GM19438 (cell line): ENCODE data around the gene CDH13.
A peak's percentile ranks its signal among the peaks of the same experiment; 100 is the strongest.

ENCODE experiments used
- ATAC-seq: cut with Tn5 transposase; IDR thresholded peaks from one replicate; pipeline ENCODE4 v1.9.1; 2021; ENCODE audit warnings: low read depth; ENCODE audit not compliant: unreplicated experiment

CDH13 gene

DNA sequence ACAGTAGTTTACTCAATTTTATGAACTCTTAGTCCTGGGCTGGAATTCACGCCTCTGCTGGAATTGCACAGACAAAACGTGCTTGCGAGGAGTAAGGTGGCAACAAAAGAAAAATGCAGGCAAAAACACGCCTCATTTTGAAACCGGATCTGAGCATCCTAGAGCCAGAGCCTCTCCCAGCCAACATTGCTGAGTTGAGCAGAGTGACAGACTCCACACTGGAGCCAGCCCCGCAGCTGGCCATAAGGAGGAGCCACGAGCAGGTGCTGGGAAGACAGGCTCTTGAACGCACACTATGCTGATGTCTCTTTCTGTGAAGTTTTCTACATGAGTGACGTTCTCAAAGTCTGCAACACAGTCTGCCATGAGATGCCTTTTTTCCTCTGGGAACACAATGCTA lies 1166.4 kb downstream of the CDH13 start:
- ATAC-seq = no peak

DNA sequence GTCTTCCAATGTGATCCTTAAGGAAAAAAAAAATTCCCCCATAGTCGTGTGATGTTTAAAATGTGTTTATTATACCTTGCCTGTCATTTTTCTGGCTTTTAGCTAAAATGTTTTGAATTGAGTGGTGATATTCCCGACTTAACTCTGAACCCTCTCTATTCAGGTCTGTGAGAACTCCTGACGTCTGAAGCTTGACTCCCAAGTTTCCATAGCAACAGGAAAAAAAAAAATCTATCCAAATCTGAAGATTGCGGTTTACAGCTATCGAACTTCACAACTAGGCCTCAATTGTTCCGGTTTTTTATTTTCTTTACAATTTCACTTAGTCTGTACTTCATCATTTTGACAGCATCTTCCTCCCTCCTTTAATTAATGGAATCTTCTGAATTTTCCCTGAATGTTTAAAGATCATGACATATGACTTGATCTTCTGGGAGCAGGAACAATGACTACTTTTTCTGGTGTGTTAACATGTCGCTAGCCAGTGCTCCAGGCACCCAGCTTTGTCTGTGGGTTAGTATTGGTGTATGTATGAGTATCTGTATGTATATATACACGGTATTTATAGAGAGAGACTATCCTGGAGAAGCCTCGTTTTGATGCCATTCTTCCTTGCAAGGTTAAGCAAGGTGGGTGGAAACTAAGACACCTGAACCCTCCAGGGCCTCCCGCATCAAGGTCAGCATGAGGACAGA lies 1168.2 kb downstream of the CDH13 start:
- ATAC-seq = no peak

DNA sequence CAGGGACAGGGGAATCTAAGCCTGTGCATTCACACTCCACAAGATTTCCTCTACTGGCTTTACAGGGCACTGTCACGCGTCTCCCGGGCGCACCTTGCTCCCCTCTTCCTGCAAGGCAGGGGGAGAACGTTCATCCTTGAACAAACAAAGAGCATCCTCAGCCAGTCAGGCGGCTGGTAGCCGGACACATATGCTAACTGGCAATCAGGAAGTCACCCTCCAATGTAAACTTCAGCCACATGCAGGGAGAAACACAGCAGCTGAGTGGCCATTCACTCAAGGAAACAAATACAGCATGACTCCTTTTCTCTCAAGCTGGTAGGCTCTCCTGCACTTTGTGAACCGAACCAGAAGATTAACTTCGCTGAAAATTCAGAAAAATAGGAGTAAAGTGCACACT lies 1170.2 kb downstream of the CDH13 start:
- no peak for ATAC-seq

DNA sequence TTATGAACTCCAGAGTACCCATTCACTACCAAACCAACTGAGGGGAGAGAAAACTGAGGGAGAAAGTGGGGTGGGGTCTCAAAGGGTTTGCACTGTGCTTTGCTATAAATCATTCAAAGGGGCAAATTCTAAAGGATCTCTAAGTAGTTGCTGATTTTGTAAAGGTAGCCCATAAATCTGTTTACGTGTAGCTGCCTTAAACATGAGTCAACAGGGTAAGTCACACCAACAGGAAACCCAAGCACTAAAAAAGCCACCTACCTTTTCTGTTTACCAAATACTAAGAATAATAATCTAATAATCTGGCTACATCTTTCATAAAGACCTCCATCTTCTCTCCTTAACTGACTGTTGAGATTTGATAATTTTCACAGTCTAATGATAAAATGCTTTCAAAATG lies 1172.6 kb downstream of the CDH13 start:
- no peak for ATAC-seq

DNA sequence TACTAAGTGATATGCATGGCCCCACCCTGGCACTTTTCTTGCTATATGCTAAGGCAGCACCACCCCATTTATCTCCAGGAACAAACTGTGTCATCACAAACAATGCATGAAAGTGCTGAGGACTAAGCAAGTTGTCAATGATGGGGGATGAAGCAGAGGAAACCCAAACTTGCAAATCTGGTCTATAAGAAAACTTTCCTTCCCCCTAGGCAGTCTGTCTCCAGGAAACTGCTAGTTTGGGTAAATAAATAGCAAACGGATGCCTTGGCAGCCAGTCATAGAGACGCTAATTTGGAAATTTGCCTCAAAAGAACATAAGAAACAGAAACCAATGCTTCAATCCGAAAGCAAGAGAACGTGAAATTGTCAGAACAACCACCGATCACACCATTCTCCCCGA lies 1175.4 kb downstream of the CDH13 start:
- peak; percentile 68 for ATAC-seq

DNA sequence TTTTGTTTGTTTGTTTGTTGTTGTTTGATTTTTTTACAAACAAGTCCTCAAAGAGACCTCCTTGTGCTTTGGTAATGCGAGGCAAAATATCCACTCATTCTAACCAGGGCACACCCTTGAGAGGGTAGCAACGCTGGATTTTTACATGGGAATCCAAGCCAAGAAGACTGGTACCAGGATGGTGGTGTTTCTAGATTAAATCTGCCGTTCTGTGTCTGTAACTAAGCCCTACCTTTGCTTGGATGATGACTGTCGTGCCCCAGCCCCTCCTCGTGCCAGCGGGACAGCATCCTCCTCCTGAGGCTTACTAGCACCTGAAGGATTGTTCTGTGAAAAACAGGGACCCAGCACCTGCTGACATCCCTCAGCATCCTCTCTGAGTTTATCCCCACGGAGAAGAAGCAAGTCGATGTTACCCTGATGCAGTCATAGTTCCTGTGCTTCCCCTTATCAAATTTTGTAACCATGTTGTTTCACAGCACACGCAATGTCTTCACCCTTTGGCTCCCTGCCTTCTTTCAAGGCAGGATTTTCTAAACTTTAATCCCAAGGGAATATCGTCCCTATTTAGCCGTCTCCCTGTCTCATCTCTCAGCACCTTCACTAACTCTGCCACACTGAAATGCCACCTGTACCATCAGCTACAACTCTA lies 1175.9 kb downstream of the CDH13 start:
- ATAC-seq = no peak

DNA sequence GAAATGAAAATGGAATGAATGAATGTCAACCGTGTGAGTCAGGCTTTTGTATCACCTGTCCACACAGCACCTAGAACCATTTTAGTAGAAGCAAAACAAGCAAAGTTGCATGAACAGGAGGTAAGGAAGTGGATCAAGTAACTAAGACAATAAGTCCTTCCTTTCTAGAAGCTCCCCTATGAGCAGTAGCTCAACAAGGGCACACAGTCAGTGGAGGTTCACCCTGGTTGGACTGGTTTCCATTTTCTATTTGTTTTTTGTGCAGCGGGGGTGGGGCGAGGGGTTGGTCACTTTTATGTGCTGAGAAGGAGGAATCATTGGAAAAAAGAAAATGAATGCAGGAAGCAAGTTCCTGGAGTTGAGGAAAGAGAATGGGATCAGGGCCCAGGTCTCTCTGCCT lies 1177.0 kb downstream of the CDH13 start:
- no peak for ATAC-seq

DNA sequence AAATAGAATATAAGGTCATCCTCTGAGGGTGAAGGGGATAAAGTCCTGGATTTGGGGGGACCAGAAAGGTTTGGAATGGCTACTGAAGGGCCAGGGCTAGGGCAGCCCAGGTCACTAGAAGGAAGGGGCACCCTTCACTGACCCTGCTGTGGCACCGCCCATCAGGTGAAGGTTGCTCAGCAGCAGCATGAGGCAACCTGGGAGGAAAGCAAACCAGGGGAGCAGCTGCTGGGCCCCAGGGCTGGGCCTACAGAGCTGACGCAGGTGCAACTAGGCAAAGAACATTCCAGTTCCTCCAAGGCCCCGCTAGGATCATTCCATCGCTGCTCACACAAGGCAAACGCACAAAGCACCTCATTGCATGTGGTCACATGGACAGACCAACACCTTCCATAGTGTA lies 1177.6 kb downstream of the CDH13 start:
- ATAC-seq = no peak

DNA sequence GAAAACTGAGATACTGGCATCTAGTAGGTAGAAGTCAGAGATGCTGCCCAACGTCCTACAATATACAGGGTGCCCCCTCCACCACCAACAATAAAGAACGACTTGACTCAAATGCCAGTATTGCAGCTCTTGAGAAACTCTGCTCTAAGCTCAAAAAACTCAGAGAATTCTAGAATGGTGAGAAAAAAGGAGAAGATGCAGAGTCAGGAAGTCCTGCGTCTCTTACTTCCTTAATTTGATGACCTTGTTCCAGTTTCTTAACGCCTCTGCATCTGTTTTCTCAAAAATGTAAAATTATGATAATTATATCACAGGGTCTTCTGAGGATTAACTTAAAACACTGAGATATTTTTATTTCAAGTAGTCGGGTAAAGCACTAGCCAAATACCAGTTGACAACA lies 1179.3 kb downstream of the CDH13 start:
- no peak for ATAC-seq

DNA sequence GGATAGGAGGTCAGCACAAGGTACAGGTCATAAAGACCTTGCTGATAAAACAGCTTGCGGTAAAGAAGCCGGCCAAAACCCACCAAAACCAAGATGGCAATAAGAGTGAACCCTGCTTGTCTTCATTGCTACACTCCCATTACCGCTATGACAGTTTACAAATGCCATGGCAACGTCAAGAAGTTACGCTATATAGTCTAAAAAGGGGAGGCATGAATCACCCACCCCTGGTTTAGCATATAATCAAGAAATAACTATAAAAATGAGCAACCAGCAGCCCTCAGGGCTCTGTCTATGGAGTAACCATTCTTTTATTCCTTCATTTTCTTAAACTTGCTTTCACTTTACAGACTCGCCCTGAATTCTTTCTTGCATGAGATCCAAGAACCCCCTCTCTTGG lies 1180.0 kb downstream of the CDH13 start:
- ATAC-seq = no peak

DNA sequence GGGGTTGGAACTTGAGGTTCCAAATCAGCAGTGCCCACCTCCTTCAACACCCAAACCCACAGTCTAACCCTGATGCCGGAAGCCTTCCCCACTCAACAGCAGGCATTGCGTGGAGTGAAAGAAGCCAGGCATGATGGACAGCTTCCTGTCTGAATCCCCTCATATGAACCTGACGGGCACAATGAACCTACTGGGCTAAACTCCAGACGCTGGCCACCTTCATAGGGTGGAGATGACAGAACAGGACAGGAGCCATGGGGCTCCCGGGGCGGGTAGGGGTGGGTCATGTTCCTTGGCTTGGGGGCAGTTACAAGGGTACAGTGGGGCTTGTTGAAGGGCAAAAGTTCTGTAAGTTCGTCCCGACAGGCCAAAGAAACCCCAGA lies 1180.5 kb downstream of the CDH13 start:
- no peak for ATAC-seq

DNA sequence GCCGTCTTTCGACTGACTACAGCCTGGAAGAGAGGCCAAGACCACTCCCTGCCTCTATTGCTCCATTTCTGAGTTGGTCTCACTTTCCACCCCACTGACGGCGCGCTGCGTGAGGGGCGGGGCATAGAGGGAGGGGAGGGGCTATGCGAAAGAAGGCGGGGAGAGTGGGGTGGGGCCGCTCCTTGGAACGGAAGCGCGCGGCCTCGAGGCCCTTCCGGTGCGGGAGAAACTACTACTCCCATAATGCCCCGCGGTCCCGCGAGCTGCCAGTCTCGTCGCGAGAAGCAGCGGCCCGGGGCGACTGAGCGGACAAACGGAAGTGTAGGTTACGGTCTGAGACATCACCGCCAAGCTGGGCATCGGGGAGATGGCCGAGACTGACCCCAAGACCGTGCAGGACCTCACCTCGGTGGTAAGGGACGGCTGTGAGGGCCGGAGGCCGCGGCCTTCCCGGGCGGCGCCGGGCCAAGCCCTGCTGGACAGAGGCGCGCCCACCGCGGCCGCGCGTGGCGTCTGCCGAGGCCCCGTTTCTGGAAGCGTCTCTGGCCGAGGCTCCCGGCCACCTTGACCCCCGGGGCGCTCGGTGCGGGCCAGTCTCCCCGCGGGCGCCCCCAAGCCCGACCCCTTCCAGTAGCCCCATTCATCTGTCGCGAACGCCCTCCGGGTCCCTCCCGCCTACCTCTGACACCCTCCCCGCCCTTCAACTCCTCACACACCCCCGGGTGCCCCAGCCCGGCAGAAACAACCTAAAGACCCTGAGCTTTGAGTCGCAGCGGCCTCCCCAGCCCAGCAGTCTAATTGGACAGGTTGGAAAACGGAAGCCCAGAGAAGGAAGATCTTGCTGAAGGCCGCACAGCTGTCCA lies 1181.2 kb downstream of the CDH13 start, which contains the start of gene HSBP1:
TSS of gene HSBP1 (plus strand) at position 269 of the 863 bp plus-strand sequence. CDS start at position 368, 99 bp downstream.
- ATAC-seq = peak; percentile 95

DNA sequence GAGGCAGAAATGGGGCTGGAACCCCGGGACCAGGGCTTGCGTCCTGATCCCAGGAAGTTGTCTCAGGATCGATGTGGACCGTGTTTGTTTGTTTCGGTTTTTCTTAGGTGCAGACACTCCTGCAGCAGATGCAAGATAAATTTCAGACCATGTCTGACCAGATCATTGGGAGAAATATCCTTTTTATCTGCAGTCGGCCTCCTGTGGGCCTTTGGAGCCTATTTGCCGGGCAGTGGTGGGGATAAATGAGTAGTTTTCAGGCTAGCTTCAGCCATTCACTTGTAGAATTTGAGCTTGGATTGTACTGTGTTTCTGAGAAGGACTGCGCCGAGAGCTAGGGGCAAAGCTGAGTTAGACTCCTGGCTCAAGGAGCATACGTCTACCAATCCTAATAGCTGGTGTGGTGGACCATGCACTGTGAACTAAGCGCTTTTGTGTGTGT lies 1181.8 kb downstream of the CDH13 start:
- no peak for ATAC-seq

DNA sequence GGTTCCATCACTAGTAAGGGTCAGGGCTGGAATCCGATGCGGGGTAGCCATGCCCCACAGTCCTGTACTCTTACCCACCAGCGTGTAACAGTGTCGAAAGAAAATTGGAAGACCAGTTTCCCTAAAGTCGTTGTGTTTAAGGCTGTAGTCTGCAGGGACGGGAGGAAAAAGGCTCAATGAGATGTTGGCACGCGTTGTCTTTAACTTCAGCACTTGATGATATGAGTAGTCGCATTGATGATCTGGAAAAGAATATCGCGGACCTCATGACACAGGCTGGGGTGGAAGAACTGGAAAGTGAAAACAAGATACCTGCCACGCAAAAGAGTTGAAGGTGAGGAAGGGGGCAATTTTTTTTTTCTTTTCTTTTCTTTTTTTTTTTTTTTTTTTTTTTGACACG lies 1182.3 kb downstream of the CDH13 start:
- no peak for ATAC-seq

DNA sequence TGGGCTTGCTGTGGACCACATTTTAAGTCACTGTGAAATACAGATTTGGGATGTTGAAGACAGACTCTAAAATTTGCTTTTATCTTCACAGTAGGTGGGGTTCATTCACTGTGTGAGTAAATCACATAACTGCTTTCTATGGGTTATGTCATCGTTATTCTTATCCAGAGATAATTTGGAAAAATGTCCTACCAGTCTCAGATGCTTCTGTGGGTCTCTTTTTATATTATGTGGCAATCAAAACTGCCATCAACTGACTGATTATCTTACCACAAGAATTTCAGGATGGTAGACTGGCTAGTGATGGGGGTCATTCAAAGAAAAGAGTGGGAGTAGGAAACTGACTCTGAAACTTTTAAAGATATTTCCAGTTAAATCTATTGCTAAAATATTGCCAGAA lies 1184.1 kb downstream of the CDH13 start:
- no peak for ATAC-seq

DNA sequence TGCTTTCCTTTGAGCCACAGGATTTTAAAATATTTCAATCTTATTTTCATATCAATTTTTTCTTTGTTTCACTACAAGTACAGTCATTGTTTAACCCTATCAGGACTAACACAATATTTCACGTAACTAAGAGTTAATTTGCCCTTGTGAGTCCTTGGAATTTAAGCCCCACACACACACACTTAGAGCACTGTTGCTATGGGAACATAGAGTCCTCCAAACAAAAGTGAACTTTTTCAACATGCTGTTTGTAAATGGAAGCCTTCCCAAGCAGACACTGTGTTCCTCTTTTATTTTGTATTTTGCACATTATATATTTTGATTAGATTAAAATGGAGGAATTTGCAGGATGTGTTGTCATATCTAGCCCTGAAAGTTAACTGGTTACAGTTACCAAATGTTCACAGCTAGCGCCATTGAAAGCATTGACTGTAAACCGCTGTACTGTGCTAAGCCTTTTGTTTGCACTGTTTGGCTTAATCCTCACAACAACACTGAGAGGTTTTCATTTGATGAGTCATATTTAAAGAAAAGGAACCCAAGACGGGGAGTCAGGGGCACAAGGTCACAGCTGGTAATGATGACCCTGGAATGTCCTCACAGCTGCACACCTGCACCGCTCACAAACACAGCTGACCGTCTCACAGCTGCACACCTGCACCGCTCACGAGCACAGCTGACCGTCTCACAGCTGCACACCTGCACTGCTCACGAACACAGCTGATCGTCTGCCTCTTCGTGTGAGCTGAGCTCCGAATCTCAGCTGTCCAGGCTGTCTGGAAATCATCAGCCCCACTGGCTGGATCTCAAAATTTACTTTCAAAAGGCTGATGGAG lies 1187.3 kb downstream of the CDH13 start:
- peak; percentile 73 for ATAC-seq

DNA sequence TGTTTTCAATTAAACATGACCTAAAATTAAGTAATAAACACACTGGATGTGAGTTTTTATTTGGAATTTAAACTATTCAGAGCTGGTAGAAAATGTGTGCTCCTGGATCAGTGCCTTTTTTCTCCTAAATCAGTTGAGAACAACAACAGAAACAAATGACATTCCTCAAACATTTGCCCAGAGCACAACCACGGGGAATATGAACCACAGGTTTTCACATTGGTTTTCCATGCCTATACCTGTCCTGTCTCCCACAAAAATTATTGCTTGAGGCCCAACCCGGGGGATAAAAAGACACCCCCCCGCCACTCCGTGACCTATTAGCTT lies 1187.9 kb downstream of the CDH13 start:
- no peak for ATAC-seq

DNA sequence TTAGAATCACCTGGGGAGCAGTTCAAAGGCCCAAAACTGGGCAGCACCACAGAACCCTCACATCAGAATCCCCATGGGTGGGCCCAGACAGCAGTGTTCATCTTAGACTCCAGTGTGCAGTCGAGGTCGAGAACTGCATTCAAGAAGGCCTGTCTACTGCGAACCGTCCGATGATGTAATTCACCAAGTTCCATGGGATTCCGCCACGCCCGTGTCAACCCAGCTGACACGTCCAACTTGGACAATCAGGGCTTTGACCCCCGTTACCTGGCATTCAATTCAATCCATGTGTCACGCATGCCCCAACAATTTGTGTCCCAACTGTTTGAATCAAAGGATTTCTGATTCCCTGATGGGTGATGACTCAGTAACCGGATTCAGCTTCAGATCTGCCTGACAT lies 1190.3 kb downstream of the CDH13 start:
- ATAC-seq = no peak

DNA sequence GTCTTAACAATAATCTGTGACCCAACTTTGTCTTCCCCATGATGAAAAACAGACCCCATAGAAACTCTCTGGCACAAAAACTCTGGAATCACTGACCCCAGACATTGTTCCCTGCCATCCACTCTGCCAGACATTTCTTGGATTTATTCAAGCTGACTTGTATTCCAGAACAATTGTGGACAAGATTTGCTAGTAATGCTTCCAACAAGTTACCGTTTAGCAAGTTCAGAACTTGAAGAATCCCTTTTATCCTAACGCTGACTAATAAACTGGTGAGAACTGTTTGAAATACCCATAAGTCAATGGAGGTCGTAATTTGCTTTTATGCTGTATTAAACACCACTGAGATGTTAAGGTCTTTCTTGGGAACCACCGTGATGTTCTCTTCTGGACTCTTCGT lies 1191.5 kb downstream of the CDH13 start:
- ATAC-seq = no peak

DNA sequence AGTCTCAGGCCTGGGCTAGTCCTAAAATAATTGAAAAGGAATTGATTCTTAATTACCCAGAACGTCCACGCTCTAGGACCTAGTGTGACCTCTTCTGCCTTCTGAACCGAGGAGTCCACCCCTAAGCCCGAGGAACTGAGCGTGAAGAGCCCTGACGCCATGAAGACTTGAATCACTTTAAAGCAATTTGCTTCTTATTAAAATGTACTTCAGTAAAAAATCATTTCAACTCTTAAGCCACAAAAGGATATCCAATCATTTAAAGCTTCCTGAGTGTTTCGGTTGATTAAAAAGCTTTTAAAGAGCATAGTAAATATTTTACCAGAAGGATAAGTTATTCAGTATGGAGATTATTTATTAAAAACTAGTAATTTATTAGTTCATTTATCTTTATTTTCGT lies 1192.6 kb downstream of the CDH13 start:
- no peak for ATAC-seq
